ENCODE results near the gene SEC31B. TPM values are rescaled to one million over a fixed set of nuclear protein-coding genes. Genes with fewer than 3 reads are reported as not detected.

SEC31B gene
- total and polyA plus RNA-seq, 7 donors, result 0.60 to 19.4 (median 5.3) TPM

DNA sequence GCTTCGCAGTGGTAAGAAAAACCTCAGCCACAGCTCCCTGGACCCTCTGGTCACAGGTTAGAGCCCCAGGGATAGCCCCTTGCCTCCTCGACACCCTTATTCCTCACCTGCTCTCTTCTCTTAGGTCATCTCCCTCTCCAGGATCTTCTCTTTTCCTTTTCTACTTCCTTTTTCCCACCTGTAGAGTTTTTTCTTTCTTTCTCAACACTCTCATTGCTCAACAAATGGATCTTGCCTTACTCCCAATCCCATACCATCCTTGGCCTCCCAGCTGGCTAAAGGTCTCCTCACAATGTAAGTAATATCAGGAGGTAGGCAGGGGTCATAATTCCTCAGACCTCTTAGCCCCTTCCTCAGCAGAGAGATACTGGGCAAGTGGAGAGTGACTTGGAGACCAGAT is 39.7 kb downstream of the SEC31B start:
- H3K27ac ChIP-seq, result no peak overlapping the region
- no peaks in the 10 kb centered on the region for H3K9me3 ChIP-seq
- DNase-seq, result no peak
- H3K4me3 ChIP-seq, result no peak overlapping the region
- WGBS, 2 donors, result 81 to 85% methylated on average over 2 of the region's 2 CpGs
- H3K27me3 ChIP-seq, result peaks cover 6 to 44% (median 13%) of the 10 kb centered on the region in 3 donors
- TF ChIP-seq, protein P1, sequence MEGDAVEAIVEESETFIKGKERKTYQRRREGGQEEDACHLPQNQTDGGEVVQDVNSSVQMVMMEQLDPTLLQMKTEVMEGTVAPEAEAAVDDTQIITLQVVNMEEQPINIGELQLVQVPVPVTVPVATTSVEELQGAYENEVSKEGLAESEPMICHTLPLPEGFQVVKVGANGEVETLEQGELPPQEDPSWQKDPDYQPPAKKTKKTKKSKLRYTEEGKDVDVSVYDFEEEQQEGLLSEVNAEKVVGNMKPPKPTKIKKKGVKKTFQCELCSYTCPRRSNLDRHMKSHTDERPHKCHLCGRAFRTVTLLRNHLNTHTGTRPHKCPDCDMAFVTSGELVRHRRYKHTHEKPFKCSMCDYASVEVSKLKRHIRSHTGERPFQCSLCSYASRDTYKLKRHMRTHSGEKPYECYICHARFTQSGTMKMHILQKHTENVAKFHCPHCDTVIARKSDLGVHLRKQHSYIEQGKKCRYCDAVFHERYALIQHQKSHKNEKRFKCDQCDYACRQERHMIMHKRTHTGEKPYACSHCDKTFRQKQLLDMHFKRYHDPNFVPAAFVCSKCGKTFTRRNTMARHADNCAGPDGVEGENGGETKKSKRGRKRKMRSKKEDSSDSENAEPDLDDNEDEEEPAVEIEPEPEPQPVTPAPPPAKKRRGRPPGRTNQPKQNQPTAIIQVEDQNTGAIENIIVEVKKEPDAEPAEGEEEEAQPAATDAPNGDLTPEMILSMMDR (IDR thresholded peaks at IDR 0.05), result no peak
- no peak for TF ChIP-seq EP300 (IDR thresholded peaks at IDR 0.05)
- TF ChIP-seq POLR2AphosphoS5 (IDR thresholded peaks at IDR 0.05), result no peak
- TF ChIP-seq POLR2A (IDR thresholded peaks at IDR 0.05), result no peak
- H3K4me1 ChIP-seq, result peaks cover 0 to 16% (median 15%) of the 10 kb centered on the region in 4 donors
- intact Hi-C loops (cut with DNase I), result no loop called here
- H3K36me3 ChIP-seq, result no peaks in the 10 kb centered on the region

DNA sequence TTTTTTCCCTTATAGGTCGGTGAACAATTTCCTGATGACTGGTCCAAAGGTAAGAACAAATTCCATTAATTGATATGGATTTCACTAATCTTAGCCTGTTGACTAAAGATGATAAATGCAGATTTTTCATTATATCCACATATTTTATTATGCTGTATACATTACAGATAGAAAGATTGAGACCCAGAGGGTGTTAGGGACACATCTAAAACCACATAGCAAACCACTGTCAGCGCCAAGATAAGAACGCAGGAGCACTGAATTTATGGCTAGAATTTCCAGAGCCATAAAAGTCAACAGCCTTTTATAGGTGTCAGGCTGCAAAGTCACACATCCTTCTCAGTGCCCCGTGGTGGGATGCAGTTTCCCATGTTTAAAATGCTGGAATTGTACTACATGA is 40.6 kb downstream of the SEC31B start:
- peaks cover 6 to 44% (median 13%) of the 10 kb centered on the region in 3 donors for H3K27me3 ChIP-seq
- no peak overlapping the region for H3K27ac ChIP-seq
- H3K4me1 ChIP-seq, result peaks cover 0 to 16% (median 15%) of the 10 kb centered on the region in 4 donors
- WGBS, 2 donors, result 3 to 14% methylated on average over 4 of the region's 4 CpGs
- H3K4me3 ChIP-seq, result no peak overlapping the region
- no peaks in the 10 kb centered on the region for H3K9me3 ChIP-seq
- intact Hi-C loops (cut with DNase I), result no loop called here
- TF ChIP-seq POLR2AphosphoS5 (IDR thresholded peaks at IDR 0.05) (no peak), POLR2A (IDR thresholded peaks at IDR 0.05) (no peak), EP300 (IDR thresholded peaks at IDR 0.05) (no peak)
- TF ChIP-seq, protein P1 (IDR thresholded peaks at IDR 0.05), result no peak
- DNase-seq, result no peak
- H3K36me3 ChIP-seq, result no peaks in the 10 kb centered on the region

DNA sequence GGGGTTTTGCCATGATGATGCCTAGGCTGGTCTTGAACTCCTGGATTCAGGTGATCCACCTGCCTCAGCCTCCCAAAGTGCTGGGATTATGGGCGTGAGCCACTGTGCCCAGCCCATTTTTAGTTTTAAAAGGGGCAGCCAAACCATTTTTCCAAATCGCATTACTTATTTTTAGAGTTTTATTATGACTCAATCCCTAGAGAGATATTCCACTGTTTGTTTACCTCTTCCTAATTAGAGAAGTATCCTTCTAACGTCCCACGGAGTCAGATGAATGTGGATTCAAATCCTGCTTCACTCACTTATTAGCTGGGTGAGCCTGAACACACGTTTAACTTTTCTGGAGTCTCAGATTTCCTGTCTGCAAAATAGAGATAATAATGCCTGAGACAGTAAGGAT is 41.7 kb downstream of the SEC31B start:
- WGBS, 2 donors, result 12 to 39% methylated on average over 5 of the region's 5 CpGs
- Histone ChIP-seq H3K36me3 (no peaks in the 10 kb centered on the region), H3K27me3 (peaks cover 6 to 44% (median 13%) of the 10 kb centered on the region in 3 donors), H3K4me1 (peaks cover 0 to 16% (median 14%) of the 10 kb centered on the region in 4 donors), H3K9me3 (no peaks in the 10 kb centered on the region), H3K27ac (no peak overlapping the region), H3K4me3 (no peak overlapping the region)
- DNase-seq, result no peak
- intact Hi-C loops (cut with DNase I), result no loop called here
- TF ChIP-seq, protein P1 (IDR thresholded peaks at IDR 0.05), result no peak
- no peak for TF ChIP-seq POLR2A (IDR thresholded peaks at IDR 0.05)
- TF ChIP-seq EP300 (IDR thresholded peaks at IDR 0.05), result no peak
- TF ChIP-seq POLR2AphosphoS5 (IDR thresholded peaks at IDR 0.05), result no peak

DNA sequence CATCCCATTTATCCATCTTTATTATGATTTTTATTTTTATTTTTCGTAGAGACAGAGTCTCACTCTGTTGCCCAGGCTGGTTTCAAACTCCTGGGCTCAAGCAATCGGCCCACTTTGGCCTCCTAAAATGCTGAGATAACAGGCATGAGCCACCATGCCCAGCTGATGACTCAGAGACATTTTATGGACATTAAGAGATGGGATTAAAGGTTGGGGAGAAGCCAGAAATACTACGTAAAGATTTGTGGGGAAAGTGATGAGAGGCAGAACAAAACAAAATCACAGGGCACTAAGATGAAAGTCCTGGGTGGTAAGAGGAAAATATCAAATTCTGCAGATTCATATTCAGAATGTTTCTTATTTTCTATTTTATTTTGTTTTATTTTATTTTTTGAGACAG is 49.3 kb downstream of the SEC31B start:
- no peaks in the 10 kb centered on the region for H3K4me1 ChIP-seq
- intact Hi-C loops (cut with DNase I), result no loop called here
- WGBS, 2 donors, result 70 to 79% methylated on average over 3 of the region's 3 CpGs
- no peaks in the 10 kb centered on the region for H3K9me3 ChIP-seq
- H3K27me3 ChIP-seq, result no peaks in the 10 kb centered on the region
- TF ChIP-seq EP300 (IDR thresholded peaks at IDR 0.05) (no peak), POLR2A (IDR thresholded peaks at IDR 0.05) (no peak)
- TF ChIP-seq, protein P1 (IDR thresholded peaks at IDR 0.05), result no peak
- no peaks in the 10 kb centered on the region for H3K36me3 ChIP-seq
- H3K27ac ChIP-seq, result no peak overlapping the region
- no peak for DNase-seq
- no peak overlapping the region for H3K4me3 ChIP-seq

DNA sequence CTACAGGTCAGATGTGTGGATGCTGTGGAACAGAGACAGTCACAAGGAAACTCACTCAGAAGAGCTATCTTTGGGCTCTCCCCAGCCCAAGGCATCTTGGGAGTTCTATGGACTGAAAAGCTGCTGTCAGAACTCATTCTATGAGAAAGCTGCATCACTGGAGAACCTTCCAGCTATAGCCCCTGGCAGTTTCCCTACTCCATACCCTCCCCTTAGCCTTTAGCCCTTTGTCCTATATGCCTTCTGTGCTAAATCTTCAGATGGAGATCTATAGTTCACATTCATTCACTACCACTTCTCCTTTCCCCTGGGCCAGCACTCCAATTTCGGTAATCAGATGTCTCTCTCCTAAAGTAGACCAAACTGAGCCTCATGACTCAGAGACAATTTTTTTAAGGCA is 49.9 kb downstream of the SEC31B start:
- no peaks in the 10 kb centered on the region for H3K4me1 ChIP-seq
- DNase-seq, result no peak
- no peaks in the 10 kb centered on the region for H3K27me3 ChIP-seq
- intact Hi-C loops (cut with DNase I), result no loop called here
- TF ChIP-seq POLR2AphosphoS5 (IDR thresholded peaks at IDR 0.05) (no peak), POLR2A (IDR thresholded peaks at IDR 0.05) (no peak), EP300 (IDR thresholded peaks at IDR 0.05) (no peak)
- TF ChIP-seq, protein P1 (IDR thresholded peaks at IDR 0.05), result no peak
- no peaks in the 10 kb centered on the region for H3K9me3 ChIP-seq
- WGBS, 2 donors, result 89% methylated on average over 1 of the region's 1 CpG
- H3K36me3 ChIP-seq, result no peaks in the 10 kb centered on the region
- no peak overlapping the region for H3K4me3 ChIP-seq
- H3K27ac ChIP-seq, result no peak overlapping the region

Measured in sigmoid colon (tissue), 7 donors.